ENCODE results near the gene OR6K6.

- TF ChIP-seq CTCF (IDR thresholded peaks at IDR 0.05) (no peak), POLR2A (IDR thresholded peaks at IDR 0.05) (no peak)
These were observed 24.1 kb upstream of the OR6K6 start for GRCh38 chr1:158730453-158730852.

Measured in right lobe of liver (tissue), 4 donors.